GM12864 (cell line): ENCODE data around the gene DDX47.
A peak's percentile ranks its signal among the peaks of the same experiment; 100 is the strongest.
"Not testable (repeated sequence)": the region's sequence is repeated elsewhere in the genome, so short reads cannot be mapped to it uniquely, and the experiment has no call there.

ENCODE experiments used
- DNase-seq: peaks from one replicate; pipeline ENCODE4 v3.0.0-alpha.2; 2011; ENCODE audit warnings: low read depth
- H3K4me3 ChIP-seq: 2 replicates; pipeline ENCODE4 v1.5.1; 2011; ENCODE audit warnings: mild to moderate bottlenecking, low read depth, low read length, control low read depth
- TF ChIP-seq, protein P1 (sequence below): IDR thresholded peaks from 2 replicates; pipeline ENCODE4 v1.5.1; 2011; ENCODE audit warnings: low read depth, mild to moderate bottlenecking, moderate library complexity, low read length, control low read depth, inconsistent platforms; ENCODE audit errors: missing control alignments

Gene DDX47

DNA sequence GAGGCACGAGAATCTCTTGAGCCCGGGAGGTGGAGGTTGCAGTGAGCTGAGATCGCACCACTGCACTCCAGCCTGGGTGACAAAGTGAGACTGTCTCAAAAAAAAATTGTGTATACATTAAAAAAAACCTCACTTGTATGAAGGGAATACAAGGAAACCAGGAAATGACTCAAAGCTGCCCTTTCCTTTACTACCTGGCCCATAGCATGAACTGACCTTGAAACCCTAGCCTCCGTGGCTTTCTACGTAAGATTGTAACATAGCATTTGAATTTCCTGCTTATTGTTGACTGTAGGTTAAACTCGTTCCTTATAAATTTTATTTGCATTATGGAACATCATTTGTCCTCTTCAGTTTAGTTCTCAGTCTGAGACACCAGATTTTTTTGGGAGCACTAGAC, 9.1 kb upstream of the DDX47 start:
- no peak for DNase-seq
- TF ChIP-seq, protein P1, sequence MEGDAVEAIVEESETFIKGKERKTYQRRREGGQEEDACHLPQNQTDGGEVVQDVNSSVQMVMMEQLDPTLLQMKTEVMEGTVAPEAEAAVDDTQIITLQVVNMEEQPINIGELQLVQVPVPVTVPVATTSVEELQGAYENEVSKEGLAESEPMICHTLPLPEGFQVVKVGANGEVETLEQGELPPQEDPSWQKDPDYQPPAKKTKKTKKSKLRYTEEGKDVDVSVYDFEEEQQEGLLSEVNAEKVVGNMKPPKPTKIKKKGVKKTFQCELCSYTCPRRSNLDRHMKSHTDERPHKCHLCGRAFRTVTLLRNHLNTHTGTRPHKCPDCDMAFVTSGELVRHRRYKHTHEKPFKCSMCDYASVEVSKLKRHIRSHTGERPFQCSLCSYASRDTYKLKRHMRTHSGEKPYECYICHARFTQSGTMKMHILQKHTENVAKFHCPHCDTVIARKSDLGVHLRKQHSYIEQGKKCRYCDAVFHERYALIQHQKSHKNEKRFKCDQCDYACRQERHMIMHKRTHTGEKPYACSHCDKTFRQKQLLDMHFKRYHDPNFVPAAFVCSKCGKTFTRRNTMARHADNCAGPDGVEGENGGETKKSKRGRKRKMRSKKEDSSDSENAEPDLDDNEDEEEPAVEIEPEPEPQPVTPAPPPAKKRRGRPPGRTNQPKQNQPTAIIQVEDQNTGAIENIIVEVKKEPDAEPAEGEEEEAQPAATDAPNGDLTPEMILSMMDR = no peak
- no peak overlapping the region for H3K4me3 ChIP-seq

DNA sequence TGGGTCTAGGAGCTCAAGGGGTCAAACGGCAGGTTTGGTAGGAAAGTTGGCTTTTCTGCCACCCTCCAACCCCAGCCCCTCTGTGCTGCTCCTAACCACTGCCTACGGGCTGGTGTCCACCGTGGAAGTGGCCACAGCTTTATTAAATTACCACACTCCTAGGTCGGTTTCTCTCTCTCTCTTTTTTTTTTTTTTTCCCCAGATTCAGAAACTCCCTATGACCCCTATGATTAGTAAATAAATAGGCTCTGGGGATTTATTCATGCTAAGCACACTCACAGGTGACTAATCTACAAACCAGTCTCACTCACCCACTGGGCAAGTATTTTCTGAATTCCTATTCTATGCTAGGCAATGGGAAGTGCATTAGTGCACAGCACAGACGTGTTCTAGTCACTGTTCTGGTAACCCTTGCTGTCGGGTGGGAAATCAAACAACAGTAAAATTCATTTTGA, 8.7 kb upstream of the DDX47 start:
- DNase-seq = no peak
- H3K4me3 ChIP-seq = no peak overlapping the region
- TF ChIP-seq, protein P1 = no peak

DNA sequence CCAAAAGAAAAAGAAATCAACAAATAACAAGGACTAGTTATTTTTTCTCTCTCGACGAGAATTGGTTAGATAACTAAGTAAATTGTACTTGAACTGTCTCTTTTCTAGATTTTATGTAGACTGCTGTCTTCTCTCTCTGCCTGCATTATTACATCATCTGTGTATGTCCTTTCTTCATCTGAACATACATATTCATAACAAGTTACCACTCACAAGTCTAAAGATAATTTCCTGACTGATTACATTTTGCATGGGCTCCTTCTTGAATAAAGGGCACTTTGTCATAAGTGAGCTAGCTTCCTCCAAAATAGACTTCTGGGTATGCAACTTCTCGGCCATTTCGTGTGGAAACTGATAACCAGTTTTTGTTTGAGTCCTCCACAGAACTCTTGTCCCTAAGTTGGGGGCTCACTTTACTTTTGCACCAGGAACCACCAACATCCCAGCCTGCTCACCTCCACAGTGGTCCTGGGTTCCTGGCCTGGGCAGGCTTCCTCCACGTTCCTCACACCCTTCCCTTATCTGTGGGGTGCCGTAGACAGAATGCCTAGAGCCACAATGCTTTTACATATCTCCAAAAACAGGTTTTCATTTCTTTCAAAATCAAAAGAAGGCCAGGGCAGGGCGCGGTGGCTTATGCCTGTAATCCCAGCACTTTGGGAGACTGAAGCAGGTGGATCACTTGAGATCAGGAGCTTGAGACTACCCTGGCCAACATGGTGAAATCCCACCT, 6.2 kb upstream of the DDX47 start:
- DNase-seq = no peak
- TF ChIP-seq, protein P1 = no peak
- H3K4me3 ChIP-seq = no peak overlapping the region

DNA sequence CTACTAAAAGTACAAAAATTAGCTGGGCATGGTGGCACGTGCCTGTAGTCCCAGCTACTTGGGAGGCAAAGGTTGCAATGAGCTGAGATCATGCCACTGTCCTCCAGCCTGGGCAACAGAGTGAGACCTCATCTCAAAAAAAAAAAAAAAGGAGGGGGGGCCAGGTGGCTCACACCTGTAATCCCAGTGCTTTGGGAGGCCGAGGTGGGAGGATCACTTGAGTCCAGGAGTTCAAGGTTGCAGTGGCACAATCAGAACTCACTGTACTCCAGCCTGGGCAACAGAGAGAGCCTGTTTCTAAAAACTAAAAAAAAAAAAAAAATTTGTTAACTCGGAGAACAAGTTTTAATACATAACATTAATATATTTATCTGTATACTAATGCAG, 5.6 kb upstream of the DDX47 start:
- DNase-seq = not testable (repeated sequence)

DNA sequence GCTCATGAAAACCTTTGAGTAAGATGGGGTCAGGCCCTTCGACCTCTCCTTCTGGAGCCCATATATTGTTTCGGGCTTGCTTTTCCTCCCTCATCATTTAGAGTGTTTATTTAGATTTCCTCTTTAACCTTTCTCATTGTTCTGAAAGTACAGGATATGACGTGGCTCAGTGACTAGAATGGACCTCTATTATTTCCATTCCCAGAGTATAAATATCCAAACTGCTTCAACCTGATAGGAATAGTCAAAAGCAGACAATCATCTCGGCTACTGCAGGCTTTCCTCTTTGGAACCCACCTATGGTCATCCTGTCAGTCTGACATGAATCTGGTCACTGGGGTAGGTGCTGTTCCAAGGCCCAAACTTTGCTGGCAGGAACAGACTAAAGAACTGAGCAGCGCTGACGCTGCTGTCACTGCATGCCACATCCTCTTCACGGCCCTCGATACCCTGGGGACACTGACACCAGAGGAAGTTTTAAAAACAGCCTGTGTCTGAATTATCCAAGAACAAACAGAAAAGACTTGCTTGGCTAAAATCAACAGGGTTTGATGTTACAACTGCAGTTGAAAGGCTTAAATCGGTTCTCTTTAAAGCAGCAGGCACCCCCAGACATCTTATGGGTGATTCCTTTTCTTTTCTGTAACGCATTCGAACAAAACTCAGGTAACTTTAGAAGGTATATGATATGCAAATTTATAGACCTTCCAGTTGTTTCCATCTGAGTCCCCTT, 5.0 kb upstream of the DDX47 start:
- peak overlapping the region; percentile 20; the same call in 1 of the 2 replicates for H3K4me3 ChIP-seq
- no peak for DNase-seq
- TF ChIP-seq, protein P1 = no peak

More for the DNA sequence above, 5.6 kb upstream of the DDX47 start:
- H3K4me3 ChIP-seq = not testable (repeated sequence)

DNA sequence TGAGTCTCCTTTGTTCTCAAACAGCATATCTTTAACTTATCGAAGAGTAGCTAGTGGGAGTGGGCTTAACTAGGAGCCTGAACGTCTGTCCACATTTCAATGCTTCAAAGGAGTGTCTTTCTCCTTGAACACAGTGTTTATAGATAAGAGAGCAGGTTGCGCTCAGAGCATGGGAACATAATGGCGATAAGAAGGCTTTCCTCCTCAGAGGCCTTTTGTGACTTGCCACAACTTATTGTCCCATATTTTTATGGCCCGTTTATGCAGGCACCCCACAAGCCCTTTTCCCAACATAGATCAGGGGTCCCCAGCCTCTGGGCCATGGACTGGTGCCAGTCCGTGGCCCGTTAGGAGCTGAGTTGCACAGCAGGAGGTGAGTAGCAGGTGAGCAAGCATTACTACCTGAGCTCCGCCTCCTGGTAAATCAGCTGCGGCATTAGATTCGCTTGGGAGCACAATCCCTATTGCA, 2.6 kb upstream of the DDX47 start:
- no peak overlapping the region for H3K4me3 ChIP-seq
- DNase-seq = no peak
- TF ChIP-seq, protein P1 = no peak

DNA sequence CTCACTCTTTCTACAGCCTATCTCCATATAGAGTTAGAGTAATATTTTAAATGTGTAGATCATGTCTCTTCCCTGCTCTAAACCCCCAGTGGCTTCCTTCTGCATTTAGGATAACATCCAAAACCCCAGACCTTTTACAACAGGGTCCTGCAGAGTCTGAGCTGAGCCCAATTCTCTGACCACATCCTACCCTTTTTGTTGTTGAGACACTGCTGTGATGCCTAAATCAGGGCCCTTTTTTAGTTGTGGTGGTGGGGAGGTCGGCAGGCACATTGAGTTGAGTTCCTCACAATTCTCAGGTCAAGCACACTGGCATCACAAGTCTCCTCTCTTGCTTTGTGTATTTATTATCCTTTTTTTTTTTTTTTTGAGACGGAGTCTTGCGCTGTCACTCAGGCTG, 1.8 kb upstream of the DDX47 start:
- TF ChIP-seq, protein P1 = no peak
- DNase-seq = no peak

More for the DNA sequence above, 1.8 kb upstream of the DDX47 start:
- H3K4me3 ChIP-seq = no peak overlapping the region
